HCT116 (cell line): ENCODE results near the gene TRIM63. TPM values are rescaled to one million over a fixed set of nuclear protein-coding genes. Genes with fewer than 3 reads are reported as not detected.

Experiments
- ATAC-seq: fragments of 200-7000 bp; cut with Tn5 transposase; 2 replicates; pipeline ENCODE4 v1.9.1; 2020; ENCODE audit warnings: mild to moderate bottlenecking, moderate library complexity
- BruUV-seq: library from RNA; stranded (reverse); fragments of 400-500 nt; replicated peaks from 2 replicates; lab custom pipeline; 2021; lab: Mats Ljungman, UMichigan
- CTCF ChIA-PET: fragments of 300-600 bp; sonication (Branson Sonifier 250); formaldehyde crosslinking; loops from one replicate; lab custom pipeline; 2021; ENCODE audit warnings: antibody characterized with exemption; lab: Charles Lee
- POLR2A ChIA-PET: fragments of 300-600, 350-600 bp; sonication (Branson Sonifier 250); formaldehyde crosslinking; loops from one replicate; lab custom pipeline; 2021; ENCODE audit warnings: antibody characterized with exemption; lab: Charles Lee
- RAD21 ChIA-PET, 2 experiments: fragments of 300-600 bp; sonication (Branson Sonifier 250); formaldehyde crosslinking; loops; one replicate each; lab custom pipeline; 2023; ENCODE audit warnings: low total read pairs in 2 of 2; ENCODE audit not compliant: uncharacterized antibody in 2 of 2, unreplicated experiment in 2 of 2, low non-redundant PET in 1 of 2; lab: Charles Lee
- DNase-seq: peaks from one replicate; pipeline ENCODE4 v3.0.0-alpha.2; 2010; ENCODE audit warnings: low read depth, low spot score
- H2AFZ ChIP-seq: fragments of 200-600 bp; shearing (Covaris generic), sonication (generic); 2 replicates; pipeline ENCODE4 v1.6.1; 2017; ENCODE audit warnings: low read depth, mixed run types, mixed read lengths, antibody characterized with exemption, low read length; ENCODE audit not compliant: poor library complexity, severe bottlenecking
- H3K27ac ChIP-seq: 2 replicates; pipeline ENCODE4 v1.5.1; 2012; ENCODE audit warnings: low read depth, low read length
- H3K27me3 ChIP-seq: fragments of 200-600 bp; sonication (generic); 2 replicates; pipeline ENCODE4 v1.6.1; 2016; ENCODE audit warnings: mixed run types, low read length, mixed read lengths; ENCODE audit not compliant: insufficient read depth
- H3K36me3 ChIP-seq, 2 experiments: fragments of 200-500 bp in 1 of 2; fragments of 200-600 bp in 1 of 2; sonication (Bioruptor generic) in 1 of 2; sonication (generic) in 1 of 2; 2 replicates each; pipeline versions ENCODE4 v1.5.1 to v1.6.1; 2014 to 2016; ENCODE audit warnings: low read length in 2 of 2, inconsistent platforms in 1 of 2, mixed read lengths in 1 of 2, mixed run types in 1 of 2; ENCODE audit not compliant: insufficient read depth in 2 of 2, control insufficient read depth in 1 of 2
- H3K4me1 ChIP-seq, 2 experiments: fragments of 200-600 bp in 1 of 2; sonication (generic) in 1 of 2; 2 replicates each; pipeline versions ENCODE4 v1.5.1 to v1.6.1; 2012 to 2017; ENCODE audit warnings: low read length in 2 of 2, inconsistent platforms in 1 of 2, mild to moderate bottlenecking in 1 of 2, mixed read lengths in 1 of 2, mixed run types in 1 of 2, moderate library complexity in 1 of 2; ENCODE audit not compliant: insufficient read depth in 2 of 2, control insufficient read depth in 1 of 2
- H3K4me2 ChIP-seq: fragments of 200-600 bp; sonication (generic); 2 replicates; pipeline ENCODE4 v1.6.1; 2017; ENCODE audit warnings: mixed run types, low read length, mixed read lengths
- H3K4me3 ChIP-seq, 2 experiments: fragments of 200-600 bp in 1 of 2; sonication (generic) in 1 of 2; replicated peaks in 1 of 2; 2 replicates each; pipeline ENCODE4 v1.5.1; 2011 to 2016; ENCODE audit warnings: low read length in 2 of 2, control low read depth in 1 of 2, low read depth in 1 of 2, mild to moderate bottlenecking in 1 of 2, mixed read lengths in 1 of 2, mixed run types in 1 of 2
- H3K79me2 ChIP-seq: fragments of 200-600 bp; sonication (generic); 2 replicates; pipeline ENCODE4 v1.6.1; 2017; ENCODE audit warnings: mild to moderate bottlenecking, mixed run types, low read length, moderate library complexity, mixed read lengths; ENCODE audit not compliant: insufficient read depth
- H3K9ac ChIP-seq: fragments of 200-600 bp; sonication (generic); 2 replicates; pipeline ENCODE4 v1.6.1; 2016; ENCODE audit warnings: low read length, mixed read lengths
- H3K9me2 ChIP-seq: fragments of 200-600 bp; sonication (generic), shearing (Covaris generic); 2 replicates; pipeline ENCODE4 v1.6.1; 2017; ENCODE audit warnings: mixed run types, mild to moderate bottlenecking, moderate library complexity; ENCODE audit not compliant: insufficient read depth
- H3K9me3 ChIP-seq, 2 experiments: fragments of 200-500 bp in 1 of 2; fragments of 200-600 bp in 1 of 2; sonication (Bioruptor generic) in 1 of 2; sonication (generic) in 1 of 2; 2 replicates each; pipeline ENCODE4 v1.6.1; 2014 to 2017; ENCODE audit warnings: low read length in 2 of 2, mixed read lengths in 2 of 2, inconsistent platforms in 1 of 2, low read depth in 1 of 2, mild to moderate bottlenecking in 1 of 2, mixed run types in 1 of 2, moderate library complexity in 1 of 2; ENCODE audit not compliant: control insufficient read depth in 1 of 2, insufficient read depth in 1 of 2
- H4K20me1 ChIP-seq: fragments of 200-600 bp; sonication (generic), shearing (Covaris generic); 2 replicates; pipeline ENCODE4 v1.6.1; 2017; ENCODE audit warnings: mixed run types, mild to moderate bottlenecking, moderate library complexity; ENCODE audit not compliant: insufficient read depth
- CBX3 ChIP-seq: IDR thresholded peaks from 2 replicates; pipeline ENCODE4 v1.6.1; 2012; ENCODE audit warnings: low read depth
- CEBPB ChIP-seq: IDR thresholded peaks from 2 replicates; pipeline ENCODE4 v1.6.1; 2012; ENCODE audit warnings: low read depth
- EGR1 ChIP-seq: IDR thresholded peaks from 2 replicates; pipeline ENCODE4 v1.6.1; 2012; ENCODE audit warnings: low read depth
- ELF1 ChIP-seq: IDR thresholded peaks from 2 replicates; pipeline ENCODE4 v1.6.1; 2012; ENCODE audit warnings: low read depth, borderline replicate concordance
- EZH2 ChIP-seq: fragments of 200-600 bp; sonication (generic); IDR thresholded peaks from 2 replicates; pipeline ENCODE4 v1.6.1; 2017; ENCODE audit warnings: antibody characterized with exemption, mixed run types
- EZH2phosphoT487 ChIP-seq: fragments of 200-600 bp; IDR thresholded peaks from 2 replicates; pipeline ENCODE4 v1.6.1; 2018; ENCODE audit warnings: antibody characterized with exemption, borderline replicate concordance
- FOSL1 ChIP-seq: IDR thresholded peaks from 2 replicates; pipeline ENCODE4 v1.6.1; 2012; ENCODE audit warnings: low read depth
- JUND ChIP-seq: IDR thresholded peaks from 2 replicates; pipeline ENCODE4 v1.6.1; 2012
- POLR2A ChIP-seq: IDR thresholded peaks from 2 replicates; pipeline ENCODE4 v1.7.0; 2011; ENCODE audit warnings: borderline replicate concordance; ENCODE audit not compliant: insufficient read depth, insufficient read length; ENCODE audit errors: extremely low read depth
- POLR2AphosphoS5 ChIP-seq: IDR thresholded peaks from 2 replicates; pipeline ENCODE4 v1.6.1; 2011; ENCODE audit warnings: mild to moderate bottlenecking, low read depth, low read length, moderate library complexity
- RAD21 ChIP-seq: IDR thresholded peaks from 2 replicates; pipeline ENCODE4 v1.6.1; 2012; ENCODE audit warnings: low read depth, mild to moderate bottlenecking
- SIN3A ChIP-seq: IDR thresholded peaks from 2 replicates; pipeline ENCODE4 v1.6.1; 2012; ENCODE audit warnings: low read depth
- SP1 ChIP-seq: IDR thresholded peaks from 2 replicates; pipeline ENCODE4 v1.6.1; 2012; ENCODE audit warnings: low read depth
- SRF ChIP-seq: IDR thresholded peaks from 2 replicates; pipeline ENCODE4 v1.6.1; 2012; ENCODE audit warnings: low read depth
- TCF7L2 ChIP-seq: IDR thresholded peaks from 2 replicates; pipeline ENCODE4 v1.7.0; 2011; ENCODE audit warnings: borderline replicate concordance, inconsistent platforms; ENCODE audit not compliant: insufficient read depth, insufficient read length; ENCODE audit errors: extremely low read depth
- YY1 ChIP-seq: IDR thresholded peaks from 2 replicates; pipeline ENCODE4 v1.6.1; 2011; ENCODE audit warnings: low read length, low read depth, moderate library complexity, mild to moderate bottlenecking; ENCODE audit not compliant: insufficient replicate concordance; ENCODE audit errors: extremely low read depth
- ZFX ChIP-seq: fragments of 450-650 bp; IDR thresholded peaks from 2 replicates; pipeline ENCODE4 v1.6.1; 2017
- ZNF274 ChIP-seq: fragments of 200-500 bp; sonication (Bioruptor generic); IDR thresholded peaks from 2 replicates; pipeline ENCODE4 v1.6.1; 2014; ENCODE audit warnings: mild to moderate bottlenecking, low read depth, low read length, inconsistent platforms
- intact Hi-C: fragments of 100-400 bp; cut with micrococcal nuclease; formaldehyde crosslinking; loops from 2 replicates; pipeline ENCODE4 v1.10.0; 2022
- total RNA-seq: library from RNA; stranded (reverse); gene quantifications from one replicate; pipeline ENCODE4 v1.2.1, GENCODE V29; 2021; ENCODE audit not compliant: unreplicated experiment
- TF ChIP-seq, protein P1 (sequence below): IDR thresholded peaks from 2 replicates; pipeline ENCODE4 v1.6.1; 2012
- TF ChIP-seq, protein P2 (sequence below): IDR thresholded peaks from 2 replicates; pipeline ENCODE4 v1.6.1; 2012
- TF ChIP-seq, protein P3 (sequence below), 3 experiments: fragments of 200-600 bp in 1 of 3; sonication (generic) in 1 of 3; IDR thresholded peaks in 2 of 3; conservative IDR thresholded peaks in 1 of 3; 2 replicates each; pipeline ENCODE4 v1.5.1; 2012 to 2017; ENCODE audit warnings: low read depth in 2 of 3, low read length in 2 of 3, antibody characterized with exemption in 1 of 3, borderline replicate concordance in 1 of 3, control low read depth in 1 of 3, mild to moderate bottlenecking in 1 of 3, mixed read lengths in 1 of 3, mixed run types in 1 of 3, moderate library complexity in 1 of 3; ENCODE audit not compliant: insufficient read depth in 1 of 3

TRIM63 gene
- total RNA-seq, 1 experiment from 2014 or later, result not detected

DNA sequence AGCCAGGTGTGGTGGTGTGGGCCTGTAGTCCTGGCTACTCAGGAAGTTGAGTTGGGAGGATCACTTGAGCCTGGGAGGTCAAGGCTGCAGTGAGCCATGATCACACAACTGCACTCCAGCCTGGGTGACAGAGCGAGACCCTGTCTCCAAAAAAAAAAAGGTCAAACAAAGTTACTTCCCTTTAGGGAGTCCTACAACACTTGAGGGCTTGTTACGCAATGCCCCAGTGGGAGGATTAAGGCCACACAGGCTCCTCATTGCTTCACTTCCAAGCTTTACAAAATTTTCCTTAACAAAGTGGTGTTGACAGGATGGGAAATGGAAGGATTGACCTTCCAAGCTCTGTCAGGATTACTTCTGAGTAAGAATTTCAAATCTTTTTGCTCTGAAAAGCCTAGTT lies 52.1 kb downstream of the TRIM63 start (continued):
- TF ChIP-seq YY1, result no peak

DNA sequence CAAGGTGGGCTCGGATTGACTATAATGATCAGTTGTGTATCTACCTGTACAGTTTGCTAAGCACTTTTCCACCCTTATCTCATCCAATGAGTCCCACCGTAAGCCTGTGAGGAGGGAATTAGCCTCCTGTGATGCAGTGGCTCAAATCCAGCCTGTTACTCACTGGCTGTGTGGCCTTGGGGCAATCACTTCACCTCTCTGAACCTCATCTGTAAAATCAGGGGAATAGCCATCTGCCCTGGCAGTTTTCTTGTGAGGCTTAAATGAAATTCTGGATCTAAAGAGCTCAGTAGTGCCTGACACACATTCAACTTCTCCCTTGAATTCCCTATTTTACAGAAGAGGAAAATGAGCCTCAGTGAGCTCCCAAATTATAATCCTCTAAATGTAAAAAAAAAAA lies 53.3 kb downstream of the TRIM63 start:
- no peaks in the 10 kb centered on the region for H3K9me3 ChIP-seq
- DNase-seq (no peak), ATAC-seq (no peak)
- H4K20me1 ChIP-seq, result no peaks in the 10 kb centered on the region
- no peak overlapping the region for H3K4me2 ChIP-seq
- H3K27me3 ChIP-seq, result no peaks in the 10 kb centered on the region
- no TSS peak for BruUV-seq
- H3K9ac ChIP-seq, result no peak overlapping the region
- intact Hi-C loops, result no loop called here
- no peaks in the 10 kb centered on the region for H3K9me2 ChIP-seq
- no peaks in the 10 kb centered on the region for H3K36me3 ChIP-seq
- TF ChIP-seq YY1 (no peak), JUND (no peak), TCF7L2 (no peak), ZNF274 (no peak), CBX3 (no peak), EZH2 (no peak)
- TF ChIP-seq, protein P1, sequence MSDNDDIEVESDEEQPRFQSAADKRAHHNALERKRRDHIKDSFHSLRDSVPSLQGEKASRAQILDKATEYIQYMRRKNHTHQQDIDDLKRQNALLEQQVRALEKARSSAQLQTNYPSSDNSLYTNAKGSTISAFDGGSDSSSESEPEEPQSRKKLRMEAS, result no peak
- no peak overlapping the region for H3K27ac ChIP-seq
- no peak overlapping the region for H2AFZ ChIP-seq
- H3K4me1 ChIP-seq, result peaks cover 0 to 3% of the 10 kb centered on the region in 2 experiments; a peak in 2 of 4 replicates
- POLR2A ChIA-PET, result no interaction called here
- CTCF ChIA-PET, result no interaction called here
- no peak overlapping the region for H3K4me3 ChIP-seq
- H3K79me2 ChIP-seq, result no peaks in the 10 kb centered on the region
- RAD21 ChIA-PET, result no interaction called here

DNA sequence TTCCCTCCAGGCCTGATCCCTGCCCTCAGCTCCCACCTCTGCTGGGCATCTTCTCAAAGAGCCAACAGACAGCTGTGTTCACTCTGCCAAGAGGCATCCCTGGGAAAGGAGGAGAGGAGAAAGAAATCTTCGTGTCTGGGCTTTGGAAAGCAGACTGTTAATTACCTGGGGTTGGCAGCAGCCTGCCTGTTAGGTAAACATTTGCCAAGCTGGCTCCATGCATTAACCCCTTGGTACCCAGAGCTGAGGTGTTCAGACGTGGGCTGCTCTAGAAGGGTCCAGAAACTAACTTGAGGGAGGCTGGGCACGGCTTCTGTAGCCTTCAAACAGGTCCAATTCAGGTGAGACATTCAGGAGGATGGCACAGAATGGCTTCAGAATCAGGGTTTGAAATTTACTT lies 54.6 kb downstream of the TRIM63 start:
- DNase-seq, result no peak
- Histone ChIP-seq H3K79me2 (no peaks in the 10 kb centered on the region), H2AFZ (no peak overlapping the region), H3K27me3 (no peaks in the 10 kb centered on the region), H3K27ac (no peak overlapping the region), H3K9me3 (no peaks in the 10 kb centered on the region), H3K4me3 (no peak overlapping the region), H4K20me1 (no peaks in the 10 kb centered on the region), H3K9ac (no peak overlapping the region), H3K9me2 (no peaks in the 10 kb centered on the region), H3K4me2 (no peak overlapping the region), H3K36me3 (no peaks in the 10 kb centered on the region), H3K4me1 (peaks cover 0 to 3% of the 10 kb centered on the region in 2 experiments; a peak in 2 of 4 replicates)
- ChIA-PET RAD21 (no interaction called here), POLR2A (no interaction called here), CTCF (no interaction called here)
- ATAC-seq, result no peak
- intact Hi-C loops, result no loop called here
- no TSS peak for BruUV-seq
- TF ChIP-seq, protein P2, sequence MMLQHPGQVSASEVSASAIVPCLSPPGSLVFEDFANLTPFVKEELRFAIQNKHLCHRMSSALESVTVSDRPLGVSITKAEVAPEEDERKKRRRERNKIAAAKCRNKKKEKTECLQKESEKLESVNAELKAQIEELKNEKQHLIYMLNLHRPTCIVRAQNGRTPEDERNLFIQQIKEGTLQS, result no peak
- TF ChIP-seq YY1, result no peak
- TF ChIP-seq POLR2AphosphoS5, result no peak
- no peak for TF ChIP-seq EZH2
- no peak for TF ChIP-seq SIN3A
- no peak for TF ChIP-seq EGR1
- no peak for TF ChIP-seq CEBPB
- TF ChIP-seq ZFX, result no peak
- no peak for TF ChIP-seq RAD21
- no peak for TF ChIP-seq TCF7L2
- no peak for TF ChIP-seq ELF1
- TF ChIP-seq SP1, result no peak
- TF ChIP-seq SRF, result no peak
- TF ChIP-seq ZNF274, result no peak
- no peak for TF ChIP-seq EZH2phosphoT487
- no peak for TF ChIP-seq POLR2A
- TF ChIP-seq, protein P3, sequence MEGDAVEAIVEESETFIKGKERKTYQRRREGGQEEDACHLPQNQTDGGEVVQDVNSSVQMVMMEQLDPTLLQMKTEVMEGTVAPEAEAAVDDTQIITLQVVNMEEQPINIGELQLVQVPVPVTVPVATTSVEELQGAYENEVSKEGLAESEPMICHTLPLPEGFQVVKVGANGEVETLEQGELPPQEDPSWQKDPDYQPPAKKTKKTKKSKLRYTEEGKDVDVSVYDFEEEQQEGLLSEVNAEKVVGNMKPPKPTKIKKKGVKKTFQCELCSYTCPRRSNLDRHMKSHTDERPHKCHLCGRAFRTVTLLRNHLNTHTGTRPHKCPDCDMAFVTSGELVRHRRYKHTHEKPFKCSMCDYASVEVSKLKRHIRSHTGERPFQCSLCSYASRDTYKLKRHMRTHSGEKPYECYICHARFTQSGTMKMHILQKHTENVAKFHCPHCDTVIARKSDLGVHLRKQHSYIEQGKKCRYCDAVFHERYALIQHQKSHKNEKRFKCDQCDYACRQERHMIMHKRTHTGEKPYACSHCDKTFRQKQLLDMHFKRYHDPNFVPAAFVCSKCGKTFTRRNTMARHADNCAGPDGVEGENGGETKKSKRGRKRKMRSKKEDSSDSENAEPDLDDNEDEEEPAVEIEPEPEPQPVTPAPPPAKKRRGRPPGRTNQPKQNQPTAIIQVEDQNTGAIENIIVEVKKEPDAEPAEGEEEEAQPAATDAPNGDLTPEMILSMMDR (IDR thresholded peaks at IDR 0.05 in 2 of 3, conservative IDR thresholded peaks at IDR 0.05 in 1 of 3; ENCODE audit: borderline replicate concordance in 1 of 3, insufficient read depth in 1 of 3, low read depth in 2 of 3, low read length in 2 of 3), result no peak
- TF ChIP-seq FOSL1, result no peak
